ENCODE data around the gene MAP4K4.

The MAP4K4 gene

GRCh38 chr2:101790857-101791256, 93.3 kb downstream of the MAP4K4 start:
- DNase-seq (ENCODE audit: low read depth) = no peak

- DNase-seq (ENCODE audit: low read depth) = no peak
Measured at GRCh38 chr2:101792208-101792607, 94.7 kb downstream of the MAP4K4 start.

- no peak for DNase-seq (ENCODE audit: low read depth)
Measured at GRCh38 chr2:101793277-101793969, 95.9 kb downstream of the MAP4K4 start.

GRCh38 chr2:101794141-101794540, 96.6 kb downstream of the MAP4K4 start:
- no peak for DNase-seq (ENCODE audit: low read depth)

- DNase-seq (ENCODE audit: low read depth) = no peak
Measured at GRCh38 chr2:101795033-101795432, 97.5 kb downstream of the MAP4K4 start.

GRCh38 chr2:101796825-101797600, 99.5 kb downstream of the MAP4K4 start:
- DNase-seq (ENCODE audit: low read depth) = no peak

GRCh38 chr2:101801496-101801895, 104.0 kb downstream of the MAP4K4 start:
- DNase-seq (ENCODE audit: low read depth) = no peak

- DNase-seq (ENCODE audit: low read depth) = no peak
Measured at GRCh38 chr2:101802329-101802728, 104.8 kb downstream of the MAP4K4 start.

GRCh38 chr2:101803128-101803527, 105.6 kb downstream of the MAP4K4 start:
- no peak for DNase-seq (ENCODE audit: low read depth)

GRCh38 chr2:101803945-101804696, 106.6 kb downstream of the MAP4K4 start:
- no peak for DNase-seq (ENCODE audit: low read depth)

GRCh38 chr2:101805152-101806088, 107.9 kb downstream of the MAP4K4 start:
- DNase-seq (ENCODE audit: low read depth) = no peak

- no peak for DNase-seq (ENCODE audit: low read depth)
Measured at GRCh38 chr2:101806123-101806522, 108.6 kb downstream of the MAP4K4 start.

- DNase-seq (ENCODE audit: low read depth) = no peak
Measured at GRCh38 chr2:101806701-101807100, 109.2 kb downstream of the MAP4K4 start.

GRCh38 chr2:101807242-101807641, 109.7 kb downstream of the MAP4K4 start:
- DNase-seq (ENCODE audit: low read depth) = no peak

- no peak for DNase-seq (ENCODE audit: low read depth)
Measured at GRCh38 chr2:101808006-101808562, 110.6 kb downstream of the MAP4K4 start.

GRCh38 chr2:101809698-101810097, 112.2 kb downstream of the MAP4K4 start:
- DNase-seq (ENCODE audit: low read depth) = no peak

- DNase-seq (ENCODE audit: low read depth) = no peak
Measured at GRCh38 chr2:101811226-101812015, 113.9 kb downstream of the MAP4K4 start.

GRCh38 chr2:101812226-101812625, 114.7 kb downstream of the MAP4K4 start:
- no peak for DNase-seq (ENCODE audit: low read depth)

GRCh38 chr2:101814752-101815151, 117.2 kb downstream of the MAP4K4 start:
- no peak for DNase-seq (ENCODE audit: low read depth)

- DNase-seq (ENCODE audit: low read depth) = no peak
Measured at GRCh38 chr2:101815154-101815553, 117.6 kb downstream of the MAP4K4 start.

Measured in stimulated activated CD8-positive, alpha-beta memory T cell treated with anti-CD3 and anti-CD28 coated beads, Interleukin-7, amount 100 ng/mL, for 24 hours (primary cell).